Right cardiac atrium (tissue), 5 donors: Measurements from ENCODE around the gene NUP93. TPM values are rescaled to one million over a fixed set of nuclear protein-coding genes. Genes with fewer than 3 reads are reported as not detected.
"Not testable (repeated sequence)": the region's sequence is repeated elsewhere in the genome, so short reads cannot be mapped to it uniquely, and the experiment has no call there.

Source experiments
- ATAC-seq, 2 donors: fragments of 200-7000 bp; cut with Tn5 transposase; one replicate each; pipeline versions ENCODE4 v1.8.0 to v1.9.1; 2020; ENCODE audit warnings: moderate library complexity in 2 of 2, mild to moderate bottlenecking in 1 of 2
- DNase-seq, 3 donors: peaks; one replicate each; pipeline ENCODE4 v3.0.0-alpha.2; 2020
- H3K27ac ChIP-seq: one replicate; pipeline ENCODE4 v1.5.1; 2013; ENCODE audit warnings: mild to moderate bottlenecking, low read length, control low read depth, moderate library complexity
- H3K27me3 ChIP-seq: one replicate; pipeline ENCODE4 v1.6.1; 2013; ENCODE audit not compliant: control insufficient read depth, insufficient read depth
- H3K4me1 ChIP-seq: one replicate; pipeline ENCODE4 v1.6.1; 2013; ENCODE audit warnings: low read length; ENCODE audit not compliant: control insufficient read depth, insufficient read depth
- H3K4me3 ChIP-seq: one replicate; pipeline ENCODE4 v1.5.1; 2013; ENCODE audit warnings: low read length, control low read depth
- H3K9me3 ChIP-seq: one replicate; pipeline ENCODE4 v1.6.1; 2013; ENCODE audit warnings: low read length; ENCODE audit not compliant: control insufficient read depth
- WGBS: extraction: QIAGEN DNeasy Blood & Tissue Kit; methylation state at CpG from one replicate; pipeline ENCODE4 v1.1.7; 2013; 5-methylcytosine and 5-hydroxymethylcytosine counted together
- intact Hi-C, 4 donors: fragments of 100-400 bp; cut with DNase I; formaldehyde crosslinking; loops; one replicate each; pipeline versions ENCODE4 v1.11.0 to v1.14.0; 2022 to 2023
- polyA plus RNA-seq: library from polyadenylated mRNA; stranded (reverse); fragments of 200-250 nt; gene quantifications from one replicate; pipeline ENCODE4 v1.2.3, GENCODE V29; 2013
- total RNA-seq, 4 donors: library from RNA; stranded (reverse); fragmentation: NEBNext Ultra II Directional; extraction: Animal tissue kit (Norgen Biotek cat#: 25700); gene quantifications; one replicate each; pipeline ENCODE4 v1.2.1, GENCODE V29; 2021
- donor health status: healthy with polysubstance abuse.
- donor health status: DM: no; HTN: yes; CAD: no.
- donor health status: DM: no; HTN: no; CAD: no.
- donor health status: DM: no; HTN: yes; CAD: no; lungs with severe emphysema.
- donor health status: DM: yes; HTN: yes; CAD: no.

NUP93 gene
- total and polyA plus RNA-seq, 5 donors, result 18.9 to 36.0 (median 29.3) TPM

GRCh38 chr16:56709443-56710040 lies 20.4 kb upstream of the NUP93 start:
- Histone ChIP-seq H3K4me1 (no peaks in the 10 kb centered on the region), H3K27ac (no peak overlapping the region), H3K9me3 (no peaks in the 10 kb centered on the region), H3K27me3 (no peaks in the 10 kb centered on the region), H3K4me3 (no peak overlapping the region)
- WGBS, result 84% methylated on average over 4 of the region's 4 CpGs
- no peak for ATAC-seq
- no peak for DNase-seq
- intact Hi-C loops, result loop anchor here in 1 of 4 donors (10.0 kb wide), 3 partner anchors 105 to 195 kb away; partner anchors contain the start of gene MT2A

DNA sequence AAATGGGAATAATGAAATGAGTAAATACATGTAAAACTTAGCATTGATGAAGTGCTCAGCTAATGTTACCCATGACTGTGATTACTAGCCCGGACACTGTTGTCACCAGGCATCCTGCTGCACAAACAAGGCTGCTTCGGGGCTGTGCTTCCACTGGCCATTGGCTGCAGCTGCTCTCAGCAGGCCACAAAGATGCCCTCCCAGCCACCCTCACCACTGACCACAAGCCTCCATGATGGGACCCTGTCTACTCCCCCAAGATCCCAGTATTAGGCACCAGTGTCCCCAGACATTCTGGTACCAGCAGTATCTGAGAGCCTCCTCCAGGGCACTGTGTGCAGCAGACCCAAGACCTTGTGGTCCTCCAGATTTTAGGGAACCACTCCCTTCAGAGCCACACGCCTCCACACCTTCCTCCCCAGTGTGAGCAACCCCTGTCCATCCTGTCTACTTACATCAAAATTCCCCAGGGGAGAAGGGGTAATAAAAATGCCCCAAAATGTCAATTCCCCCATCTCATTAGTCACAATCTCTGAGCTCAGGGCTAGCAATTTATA lies 19.7 kb upstream of the NUP93 start:
- no peaks in the 10 kb centered on the region for H3K27me3 ChIP-seq
- DNase-seq, result no peak
- H3K4me3 ChIP-seq, result no peak overlapping the region
- intact Hi-C loops, result no loop called here
- no peak overlapping the region for H3K27ac ChIP-seq
- no peaks in the 10 kb centered on the region for H3K4me1 ChIP-seq
- no peak for ATAC-seq
- H3K9me3 ChIP-seq, result no peaks in the 10 kb centered on the region
- WGBS, result 69% methylated on average over 3 of the region's 3 CpGs

DNA sequence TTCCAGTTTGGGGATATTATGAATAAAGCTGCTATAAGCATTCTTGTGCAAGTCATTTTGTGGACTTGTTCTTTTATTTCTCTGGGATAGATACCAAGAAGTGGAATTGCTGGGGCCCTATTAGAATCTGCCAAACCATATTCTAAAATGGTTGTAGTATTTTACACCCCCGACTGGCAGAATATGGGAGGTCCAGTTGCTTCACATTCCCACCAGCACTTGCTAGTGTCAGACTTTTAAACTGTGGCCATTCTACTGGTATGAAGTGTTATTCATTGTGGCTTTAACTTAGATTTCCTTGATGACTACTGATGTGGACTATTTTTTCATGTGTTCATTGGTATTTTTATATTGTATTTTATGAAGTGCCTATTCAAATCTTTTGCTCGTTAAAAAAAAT lies 18.1 kb upstream of the NUP93 start:
- H3K27me3 ChIP-seq, result no peaks in the 10 kb centered on the region
- H3K9me3 ChIP-seq, result no peaks in the 10 kb centered on the region
- ATAC-seq (no peak), DNase-seq (no peak)
- WGBS, result 90% methylated on average over 2 of the region's 2 CpGs
- H3K4me3 ChIP-seq, result no peak overlapping the region
- H3K27ac ChIP-seq, result no peak overlapping the region
- H3K4me1 ChIP-seq, result no peaks in the 10 kb centered on the region
- intact Hi-C loops, result no loop called here

DNA sequence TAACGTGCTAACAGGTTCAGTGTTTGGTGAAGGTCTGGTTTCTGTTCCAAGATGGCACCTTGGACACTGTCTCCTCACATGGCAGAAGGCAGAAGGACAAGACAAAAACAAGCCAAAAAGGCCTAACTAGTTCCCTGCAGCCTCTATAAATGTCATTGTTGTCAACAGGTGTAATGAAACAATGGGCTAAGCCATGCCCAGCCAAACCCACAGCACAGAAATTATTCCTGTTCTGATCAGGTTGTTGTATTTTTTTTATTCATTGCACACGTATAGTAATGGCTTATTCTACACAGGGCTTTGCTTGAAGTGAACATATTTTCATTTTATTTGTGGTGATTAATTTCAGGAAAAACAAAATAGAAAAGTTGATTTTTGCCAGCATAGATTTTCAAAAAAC lies 16.1 kb upstream of the NUP93 start:
- ATAC-seq (no peak), DNase-seq (no peak)
- intact Hi-C loops, result no loop called here
- Histone ChIP-seq H3K9me3 (no peaks in the 10 kb centered on the region), H3K27ac (no peak overlapping the region), H3K4me3 (no peak overlapping the region), H3K27me3 (no peaks in the 10 kb centered on the region), H3K4me1 (no peaks in the 10 kb centered on the region)
- 90% methylated on average over 2 of the region's 2 CpGs for WGBS

GRCh38 chr16:56715126-56715525 lies 14.8 kb upstream of the NUP93 start:
- intact Hi-C loops, result no loop called here
- WGBS, result 73% methylated on average over 4 of the region's 4 CpGs

GRCh38 chr16:56716761-56717160 lies 13.2 kb upstream of the NUP93 start:
- DNase-seq, result no peak
- Histone ChIP-seq H3K27me3 (no peaks in the 10 kb centered on the region), H3K4me3 (no peak overlapping the region), H3K4me1 (no peaks in the 10 kb centered on the region), H3K9me3 (no peaks in the 10 kb centered on the region), H3K27ac (no peak overlapping the region)
- 80% methylated on average over 3 of the region's 3 CpGs for WGBS
- intact Hi-C loops, result no loop called here
- no peak for ATAC-seq

More at GRCh38 chr16:56715126-56715525, 14.8 kb upstream of the NUP93 start:
- DNase-seq, result no peak
- H3K9me3 ChIP-seq, result no peaks in the 10 kb centered on the region
- no peak overlapping the region for H3K27ac ChIP-seq
- H3K4me1 ChIP-seq, result no peaks in the 10 kb centered on the region
- no peak for ATAC-seq
- no peak overlapping the region for H3K4me3 ChIP-seq
- no peaks in the 10 kb centered on the region for H3K27me3 ChIP-seq

- ATAC-seq, H3K4me1 ChIP-seq, H3K27ac ChIP-seq, H3K9me3 ChIP-seq, H3K27me3 ChIP-seq, DNase-seq, H3K4me3 ChIP-seq, intact Hi-C loops: not testable (repeated sequence)
- WGBS, result 85% methylated on average over 2 of the region's 2 CpGs
Observed at GRCh38 chr16:56717532-56717931, 12.4 kb upstream of the NUP93 start.

DNA sequence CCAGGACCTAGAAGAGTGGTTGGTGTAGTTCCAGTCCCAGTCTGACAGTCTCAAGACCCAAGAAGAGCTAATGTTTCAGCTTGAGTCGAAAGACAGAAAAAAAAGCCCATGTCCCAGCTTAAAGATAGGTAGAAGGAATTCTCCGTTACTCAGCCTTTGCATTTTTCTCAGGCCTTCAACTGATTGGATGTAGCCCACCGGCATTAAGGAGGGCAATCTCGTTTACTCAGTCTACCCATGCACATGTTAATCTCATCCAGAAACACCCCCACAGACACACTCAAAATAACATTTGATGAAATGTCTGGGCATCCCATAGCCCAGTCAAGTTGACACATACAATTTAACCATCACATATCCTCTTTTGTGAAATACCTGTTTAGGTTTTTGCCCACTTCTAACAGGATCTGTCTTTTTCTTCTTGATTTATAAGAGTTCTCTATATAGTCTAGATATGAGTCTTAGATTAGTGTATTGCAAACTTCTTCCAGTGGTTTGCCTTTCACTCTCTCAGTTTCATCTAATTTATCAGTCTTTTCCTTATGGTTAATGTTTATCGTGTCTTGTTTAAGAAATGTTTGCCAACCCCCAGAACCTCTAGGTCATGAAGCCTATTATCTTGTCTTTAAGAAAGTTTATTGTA lies 7.6 kb upstream of the NUP93 start:
- WGBS, result 68% methylated on average over 5 of the region's 5 CpGs
- H3K27ac ChIP-seq, result no peak overlapping the region
- intact Hi-C loops, result no loop called here
- DNase-seq (no peak), ATAC-seq (no peak)
- H3K27me3 ChIP-seq, result no peaks in the 10 kb centered on the region
- H3K9me3 ChIP-seq, result no peaks in the 10 kb centered on the region
- no peak overlapping the region for H3K4me3 ChIP-seq
- H3K4me1 ChIP-seq, result no peaks in the 10 kb centered on the region

GRCh38 chr16:56724191-56724590 lies 5.7 kb upstream of the NUP93 start:
- 90% methylated on average over 3 of the region's 3 CpGs for WGBS
- H3K27ac ChIP-seq, result no peak overlapping the region
- DNase-seq (no peak), ATAC-seq (no peak)
- H3K27me3 ChIP-seq, result no peaks in the 10 kb centered on the region
- intact Hi-C loops, result no loop called here
- no peak overlapping the region for H3K4me3 ChIP-seq
- H3K9me3 ChIP-seq, result no peaks in the 10 kb centered on the region
- peaks cover 5% of the 10 kb centered on the region for H3K4me1 ChIP-seq

DNA sequence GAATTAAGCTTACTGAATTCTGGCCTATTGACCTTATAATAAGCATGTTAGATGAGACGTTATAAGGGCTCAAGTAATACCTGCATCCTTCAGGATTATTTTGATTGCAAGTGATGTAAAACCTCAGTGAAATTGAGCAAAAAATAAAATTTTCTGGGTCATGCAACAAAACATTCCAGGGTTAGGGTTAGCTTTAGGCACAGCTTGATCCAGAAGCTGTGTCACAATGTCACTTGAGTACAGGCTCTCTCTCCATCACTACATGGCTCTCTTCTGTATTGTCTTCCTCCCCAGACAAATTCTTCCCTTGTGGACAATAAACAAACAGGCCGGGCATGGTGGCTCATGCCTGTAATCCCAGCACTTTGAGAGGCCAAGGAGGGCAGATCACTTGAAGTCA lies 3.6 kb upstream of the NUP93 start:
- 85% methylated on average over 2 of the region's 2 CpGs for WGBS
- DNase-seq (no peak), ATAC-seq (no peak)
- Histone ChIP-seq H3K27me3 (no peaks in the 10 kb centered on the region), H3K4me3 (no peak overlapping the region), H3K27ac (no peak overlapping the region), H3K4me1 (peaks cover 8% of the 10 kb centered on the region), H3K9me3 (no peaks in the 10 kb centered on the region)
- intact Hi-C loops, result no loop called here

DNA sequence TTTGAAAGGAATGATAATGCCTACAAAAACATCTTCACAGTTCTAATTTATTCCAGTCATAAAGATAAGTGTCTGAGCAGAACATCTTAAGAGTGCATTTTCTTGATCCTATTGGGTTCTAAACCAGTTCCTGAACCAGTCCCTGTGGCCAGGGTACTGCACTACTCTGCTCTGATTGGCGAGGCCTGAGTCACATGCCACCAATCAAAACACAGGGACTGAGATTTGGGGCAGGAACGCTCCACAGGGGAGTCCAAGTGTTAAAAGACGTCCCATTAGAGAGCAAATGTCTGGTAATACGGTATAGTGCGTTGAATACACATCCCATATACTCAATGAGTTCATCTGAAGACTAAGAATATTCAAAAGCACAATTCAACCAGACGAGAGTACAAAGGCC lies 3.0 kb upstream of the NUP93 start:
- WGBS, result 91% methylated on average over 6 of the region's 6 CpGs
- H3K4me3 ChIP-seq, result no peak overlapping the region
- peaks cover 8% of the 10 kb centered on the region for H3K4me1 ChIP-seq
- intact Hi-C loops, result no loop called here
- no peaks in the 10 kb centered on the region for H3K27me3 ChIP-seq
- ATAC-seq (no peak), DNase-seq (no peak)
- H3K27ac ChIP-seq, result no peak overlapping the region
- no peaks in the 10 kb centered on the region for H3K9me3 ChIP-seq
